ENCODE measurements around the gene ABHD8.

Gene ABHD8

GRCh38 chr19:17333611-17334413, 30.6 kb upstream of the ABHD8 start:
- DNase-seq: no peak

- no peak for DNase-seq
Measured at GRCh38 chr19:17332677-17333581, 29.7 kb upstream of the ABHD8 start.

GRCh38 chr19:17332360-17332676, 29.1 kb upstream of the ABHD8 start:
- DNase-seq: no peak

- no peak for DNase-seq
Measured at GRCh38 chr19:17331045-17331558, 27.9 kb upstream of the ABHD8 start.

GRCh38 chr19:17330262-17331044, 27.2 kb upstream of the ABHD8 start:
- no peak for DNase-seq

- DNase-seq: no peak
Measured at GRCh38 chr19:17329366-17330261, 26.4 kb upstream of the ABHD8 start.

GRCh38 chr19:17328517-17329365, 25.5 kb upstream of the ABHD8 start:
- DNase-seq: no peak

GRCh38 chr19:17327654-17328516, 24.7 kb upstream of the ABHD8 start:
- no peak for DNase-seq

- DNase-seq: no peak
Measured at GRCh38 chr19:17327068-17327653, 23.9 kb upstream of the ABHD8 start.

GRCh38 chr19:17326595-17326966, 23.4 kb upstream of the ABHD8 start:
- no peak for DNase-seq

- no peak for DNase-seq
Measured at GRCh38 chr19:17325881-17326594, 22.8 kb upstream of the ABHD8 start.

GRCh38 chr19:17325133-17325532, 21.9 kb upstream of the ABHD8 start:
- DNase-seq: no peak

- DNase-seq: no peak
Measured at GRCh38 chr19:17324357-17325114, 21.3 kb upstream of the ABHD8 start.

- no peak for DNase-seq
Measured at GRCh38 chr19:17323964-17324332, 20.7 kb upstream of the ABHD8 start.

GRCh38 chr19:17323300-17323963, 20.2 kb upstream of the ABHD8 start:
- DNase-seq: no peak

- DNase-seq: no peak
Measured at GRCh38 chr19:17322854-17323253, 19.6 kb upstream of the ABHD8 start.

- DNase-seq: no peak
Measured at GRCh38 chr19:17321655-17322489, 18.6 kb upstream of the ABHD8 start.

Data from KG1 (cell line).